Measurements from ENCODE around the gene NOC4L.
"Not testable (repeated sequence)": the region's sequence is repeated elsewhere in the genome, so short reads cannot be mapped to it uniquely, and the experiment has no call there.

Gene NOC4L

DNA sequence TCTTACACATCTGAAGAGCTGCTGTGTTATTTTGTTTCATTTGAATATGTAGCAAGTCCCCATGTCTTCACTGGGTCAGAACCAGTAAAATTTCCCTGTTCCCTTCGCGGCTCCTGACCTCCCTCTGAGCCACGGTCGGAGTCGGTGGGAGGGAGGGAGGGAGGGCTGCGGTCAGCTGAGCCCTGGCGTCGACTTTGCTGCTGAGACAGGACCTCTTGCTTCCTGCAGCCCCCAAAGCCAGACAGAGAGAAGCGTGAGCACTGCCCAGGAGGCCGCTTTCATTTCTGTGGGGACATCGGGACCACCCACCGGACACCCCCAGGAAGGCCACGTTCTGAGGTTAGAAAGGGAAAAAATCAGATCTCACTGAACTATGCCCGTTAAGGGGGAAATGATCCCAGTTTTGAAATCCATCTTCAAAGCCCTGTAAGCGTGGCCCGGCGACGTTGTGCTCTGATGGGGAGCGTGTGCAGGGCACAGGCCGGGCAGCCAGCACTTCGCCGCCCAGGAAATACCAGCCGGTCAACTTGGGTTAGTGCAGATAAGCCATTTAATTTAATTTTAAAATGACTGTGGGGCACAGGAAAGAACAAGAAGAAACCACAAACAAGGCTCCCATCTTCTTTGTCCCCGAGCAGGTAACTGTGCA, 42.1 kb downstream of the NOC4L start:
- DNase-seq = no peak

DNA sequence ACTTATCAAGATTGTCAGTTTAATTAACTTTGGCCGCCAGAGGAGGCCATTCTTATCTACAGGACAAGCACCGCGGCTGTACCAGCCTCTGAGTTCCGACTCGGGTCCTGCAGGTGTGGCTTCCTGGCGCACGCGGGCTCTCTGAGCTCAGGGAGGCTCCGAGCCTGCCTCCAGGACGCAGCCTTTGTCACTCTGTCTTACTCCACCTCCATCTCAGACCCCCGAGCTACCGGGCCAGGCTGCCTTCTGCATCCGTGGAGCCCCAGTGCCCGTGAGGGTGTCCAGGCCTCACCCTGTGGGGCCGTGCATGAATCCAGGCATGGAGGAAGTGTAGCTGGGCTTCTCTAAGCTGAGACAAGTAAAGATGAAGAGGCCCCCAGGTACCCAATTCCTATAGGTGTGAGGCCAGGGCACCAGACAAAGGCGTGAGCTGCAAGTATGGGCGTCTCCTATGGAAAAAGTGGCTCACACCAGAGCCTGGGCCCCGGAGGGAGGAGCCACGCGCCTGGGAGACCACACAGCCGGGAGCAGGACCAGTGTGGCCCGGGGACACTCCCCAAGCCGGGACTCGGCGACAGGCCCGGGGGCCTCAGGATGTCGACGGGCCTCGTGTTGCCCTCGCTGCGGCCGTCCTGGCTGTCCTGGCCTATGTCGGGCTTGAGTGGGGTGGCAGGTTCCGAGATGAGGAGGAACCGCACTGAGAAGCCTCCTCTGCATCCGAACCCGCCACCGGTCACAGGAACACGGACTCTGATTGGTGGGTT, 42.8 kb downstream of the NOC4L start:
- DNase-seq = no peak

DNA sequence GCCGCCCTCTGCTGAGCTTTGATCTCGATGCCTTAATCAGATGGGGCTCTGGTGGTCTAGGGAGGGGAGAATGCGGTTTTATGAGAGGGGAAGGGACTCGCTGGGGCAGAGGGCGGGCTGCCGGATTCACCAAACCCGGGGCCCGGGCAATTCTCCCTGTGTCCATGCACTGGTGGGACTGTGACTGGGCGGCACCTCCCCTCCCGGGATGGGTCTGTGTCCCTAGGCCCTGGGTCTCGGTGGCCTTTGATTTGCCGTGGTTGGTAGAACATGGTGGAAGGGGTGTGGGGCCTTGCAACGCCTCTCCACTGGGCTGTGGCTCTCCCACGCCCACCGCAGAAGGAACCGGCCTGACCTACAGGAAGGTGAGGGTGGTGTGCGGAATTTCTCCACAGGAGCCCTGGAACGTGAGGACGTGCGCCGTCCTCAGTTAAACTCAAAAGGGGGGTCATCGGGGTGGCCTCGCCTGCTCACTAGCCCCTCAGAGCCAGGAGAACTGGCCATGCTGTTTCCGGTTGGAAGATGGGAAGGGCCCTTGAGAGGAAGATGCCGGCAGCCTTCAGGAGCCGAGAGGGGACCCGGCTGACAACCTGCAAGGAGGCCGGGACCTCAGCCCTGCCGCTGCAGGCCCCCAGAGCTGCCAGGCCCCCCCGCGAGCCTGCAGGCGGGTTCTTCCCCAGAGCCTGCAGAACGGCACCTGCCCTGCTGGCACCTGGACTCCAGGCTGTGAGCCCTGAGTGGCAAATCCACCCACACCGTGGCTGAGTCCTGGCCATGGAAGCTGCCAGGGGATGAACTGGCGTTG, 43.6 kb downstream of the NOC4L start:
- DNase-seq = no peak

DNA sequence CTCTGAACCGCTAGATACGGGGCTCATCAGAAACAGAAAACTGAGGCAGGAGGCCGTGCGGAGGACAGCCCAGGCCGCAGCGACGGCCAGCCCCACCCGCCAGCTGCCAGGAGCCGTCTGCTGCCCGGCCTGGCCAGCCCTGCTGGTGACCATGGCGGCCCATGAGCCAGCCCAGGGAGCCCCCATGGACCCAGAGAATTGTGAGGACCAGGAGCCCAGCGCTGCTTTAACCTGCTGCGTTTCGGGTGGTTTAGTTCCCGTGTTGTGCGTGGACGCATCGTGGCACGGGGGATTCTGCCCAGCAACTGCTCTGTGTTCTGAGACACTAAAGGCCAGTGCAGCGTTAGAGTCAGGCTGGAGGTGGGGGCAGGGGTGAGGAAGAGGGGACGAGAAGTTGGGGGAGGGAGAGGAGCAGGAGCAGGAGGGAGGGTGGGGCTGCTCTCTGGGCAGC, 44.2 kb downstream of the NOC4L start:
- no peak for DNase-seq

DNA sequence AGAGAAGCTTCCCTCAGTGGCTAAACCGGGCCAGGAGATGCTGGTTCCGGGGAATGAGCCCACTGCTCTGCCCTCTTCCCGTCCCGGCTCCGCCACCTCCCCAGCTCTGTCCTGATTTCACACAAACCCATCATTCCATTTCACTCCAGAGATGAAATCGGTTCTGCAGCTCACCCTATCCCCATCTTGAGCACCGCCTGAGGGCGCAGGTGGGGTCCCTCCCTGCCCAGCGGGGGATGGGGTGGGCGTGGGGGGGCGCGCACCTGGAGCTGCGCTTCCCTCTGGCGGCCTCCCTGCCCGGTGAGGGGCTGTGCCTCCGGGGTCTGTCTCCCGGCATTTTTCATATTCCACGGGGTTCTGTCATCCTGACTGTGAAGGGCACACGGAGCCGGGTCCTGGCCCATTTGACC, 44.7 kb downstream of the NOC4L start:
- no peak for DNase-seq

DNA sequence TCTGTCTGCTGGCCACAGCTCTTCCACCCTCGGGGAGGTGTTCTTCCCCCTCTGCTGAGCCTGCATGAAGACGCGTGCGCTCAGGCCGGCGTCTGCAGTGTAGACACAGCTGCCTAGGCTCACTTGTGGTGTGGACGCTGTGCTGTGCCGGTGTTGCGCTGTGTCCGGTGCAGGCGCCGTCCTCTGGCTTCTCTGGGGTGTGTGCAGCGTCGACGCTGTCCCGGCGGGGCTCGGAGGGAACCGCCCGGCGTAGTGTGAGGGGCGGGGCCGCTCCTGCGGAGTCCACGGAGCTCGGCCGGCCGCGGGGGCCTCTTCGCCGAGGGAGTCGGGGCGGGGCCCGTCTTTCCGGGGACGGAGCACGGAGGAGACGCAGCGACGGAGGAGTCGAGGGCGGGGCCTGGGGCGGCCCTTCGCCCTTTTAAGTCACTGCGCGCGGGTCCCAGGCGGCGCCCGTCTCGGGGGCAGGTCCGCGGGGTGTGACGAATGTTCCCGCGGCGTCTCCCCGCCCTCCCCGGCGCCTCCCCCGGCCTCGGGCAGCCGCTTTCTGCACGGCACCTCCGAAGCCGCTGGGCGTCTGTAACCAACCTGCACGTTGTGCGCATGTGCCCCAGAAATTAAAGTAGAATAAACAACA, 45.2 kb downstream of the NOC4L start:
- peak; percentile 64 for DNase-seq

DNA sequence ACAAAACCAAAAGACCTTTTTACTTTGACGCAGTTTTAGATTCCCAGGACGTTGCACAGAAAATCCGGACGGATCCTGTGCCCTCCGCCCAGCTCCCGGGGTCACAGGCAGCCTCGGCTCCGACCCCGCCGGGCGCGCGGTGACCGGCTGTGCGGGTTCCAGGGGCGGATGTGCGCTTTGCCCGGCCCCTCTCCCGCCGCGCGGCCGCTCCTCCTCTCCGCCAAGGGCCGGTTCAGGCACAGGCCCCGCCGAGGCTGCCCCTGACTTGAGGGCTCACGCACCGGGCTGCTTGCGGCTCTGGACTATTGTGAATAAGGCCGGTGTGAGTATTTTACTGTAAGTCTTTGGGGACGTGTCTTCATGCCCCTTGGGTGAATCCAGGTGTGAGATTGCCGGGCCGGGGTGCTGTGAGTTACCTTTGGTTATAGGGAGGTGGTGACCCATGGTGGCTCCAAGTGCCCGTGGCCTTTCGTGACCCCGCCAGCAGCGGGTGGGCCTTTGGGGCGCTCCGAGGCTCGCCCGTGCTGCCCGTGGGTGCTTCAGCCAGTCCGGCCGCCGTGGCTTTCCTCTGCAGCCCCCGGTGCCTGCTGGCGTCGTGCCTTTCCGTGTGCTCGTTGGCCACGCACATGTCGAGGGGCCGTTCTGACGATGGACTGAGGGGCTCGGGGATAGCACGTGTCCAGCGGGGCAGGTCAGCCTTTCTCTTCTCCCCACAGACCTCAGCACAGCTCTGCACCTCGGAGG, 45.9 kb downstream of the NOC4L start:
- no peak for DNase-seq

DNA sequence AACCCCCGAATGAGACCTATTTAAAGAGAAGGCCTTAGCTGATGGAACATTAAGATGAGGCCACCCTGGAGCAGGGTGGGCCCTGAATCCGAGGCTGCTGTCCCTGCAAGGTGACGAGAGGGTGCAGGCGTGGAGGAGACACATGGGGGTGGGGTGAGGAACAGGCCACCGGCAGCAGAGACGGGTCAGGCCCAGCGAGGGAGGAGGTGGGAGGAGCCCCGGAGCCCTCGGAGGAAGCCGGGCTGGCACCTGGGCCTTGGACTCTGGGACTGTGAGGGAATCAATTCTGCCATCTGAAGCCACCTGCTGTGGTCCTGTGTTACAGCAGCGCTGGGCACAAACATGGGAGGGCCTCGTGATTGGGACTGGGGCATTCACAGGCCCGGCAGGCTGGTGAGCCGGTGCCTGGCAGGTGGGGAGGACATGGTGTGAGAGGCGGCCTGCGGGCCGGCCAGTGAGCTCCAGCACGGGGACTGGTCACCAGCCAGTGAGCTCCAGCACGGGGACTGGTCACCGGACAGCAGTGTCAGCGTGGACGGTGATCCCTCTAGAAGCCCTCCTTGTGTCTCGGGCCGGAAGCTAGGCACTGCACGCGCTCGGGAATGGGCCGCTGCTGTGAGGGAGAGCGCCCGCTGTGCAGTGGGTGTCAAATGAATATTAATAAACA, 46.7 kb downstream of the NOC4L start:
- DNase-seq = no peak

DNA sequence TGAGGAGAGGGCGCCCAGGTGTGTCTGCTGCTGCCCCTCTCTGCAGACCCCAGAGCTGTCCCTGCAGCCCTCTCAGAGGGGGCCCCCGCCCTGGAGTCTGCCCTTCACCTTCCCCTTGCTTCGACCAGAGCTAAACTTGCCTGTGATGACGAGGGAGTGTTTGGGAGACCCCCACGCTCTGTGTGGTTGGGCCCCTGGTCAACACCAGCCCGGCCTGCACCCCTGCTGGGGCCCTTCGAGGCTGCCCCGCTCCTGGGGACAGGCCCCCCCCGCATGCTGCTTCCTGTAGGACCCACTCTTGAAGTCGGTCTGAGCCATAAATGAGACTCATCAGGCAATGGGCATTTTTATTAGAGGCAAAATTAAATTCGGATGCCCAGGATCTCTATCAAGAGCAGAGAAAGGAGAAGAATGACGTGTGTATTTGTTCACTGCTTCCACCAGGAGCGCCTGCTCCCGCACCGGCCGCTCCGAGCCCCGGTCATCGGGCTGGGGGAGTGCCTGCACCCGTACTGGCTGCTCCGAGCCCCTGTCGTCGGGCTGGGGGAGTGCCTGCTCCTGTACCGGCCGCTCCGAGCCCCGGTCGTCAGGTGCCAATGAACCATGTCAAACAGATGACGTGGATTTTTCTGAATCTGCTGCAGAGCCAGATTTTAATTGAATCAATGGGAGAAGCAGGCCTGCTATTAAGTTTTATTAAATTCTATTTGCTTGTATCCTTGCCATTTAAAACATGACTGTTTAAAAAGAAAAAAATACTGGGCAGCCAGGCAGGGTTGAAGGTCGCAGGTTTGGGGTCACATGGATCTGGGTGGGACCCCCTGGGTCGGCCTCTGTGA, 47.7 kb downstream of the NOC4L start:
- no peak for DNase-seq

DNA sequence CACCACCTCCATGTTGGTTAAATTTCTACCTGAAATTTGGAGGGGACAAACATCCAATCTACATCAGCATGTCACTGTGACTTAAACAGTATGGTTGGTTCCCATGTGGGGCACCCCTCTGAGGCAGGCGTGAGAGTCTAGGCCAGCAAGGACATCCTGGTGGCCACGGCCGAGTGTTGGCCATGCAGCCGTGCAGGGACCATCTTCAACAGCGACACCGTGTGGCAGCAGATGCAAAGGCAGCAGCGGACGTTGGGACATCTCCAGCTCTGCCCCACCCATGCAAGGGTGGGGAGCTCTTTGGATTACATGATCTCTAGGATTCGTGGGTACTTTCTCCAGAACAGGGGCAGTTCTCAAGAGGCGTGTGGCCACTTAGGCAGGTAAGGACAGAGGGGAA, 49.8 kb downstream of the NOC4L start:
- no peak for DNase-seq

DNA sequence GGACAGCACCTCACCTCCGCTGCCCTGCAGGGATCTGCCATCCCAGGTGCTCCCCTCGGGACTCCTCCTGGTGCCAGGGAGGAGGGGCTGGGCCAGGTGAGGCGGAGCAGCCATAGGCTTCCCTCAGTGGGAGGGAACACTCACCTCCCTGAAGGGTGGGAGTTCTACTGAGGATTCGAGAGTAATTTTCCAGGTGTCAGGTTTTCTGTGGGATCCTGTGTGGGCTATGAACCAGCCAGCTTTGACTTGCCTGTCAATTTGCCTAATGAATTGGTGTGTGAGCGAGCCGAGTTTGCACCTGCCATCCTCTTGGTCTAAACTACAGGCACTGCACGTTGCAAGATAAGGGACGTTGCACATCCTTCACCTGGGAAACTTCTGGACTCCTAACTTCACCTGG, 50.3 kb downstream of the NOC4L start:
- no peak for DNase-seq

DNA sequence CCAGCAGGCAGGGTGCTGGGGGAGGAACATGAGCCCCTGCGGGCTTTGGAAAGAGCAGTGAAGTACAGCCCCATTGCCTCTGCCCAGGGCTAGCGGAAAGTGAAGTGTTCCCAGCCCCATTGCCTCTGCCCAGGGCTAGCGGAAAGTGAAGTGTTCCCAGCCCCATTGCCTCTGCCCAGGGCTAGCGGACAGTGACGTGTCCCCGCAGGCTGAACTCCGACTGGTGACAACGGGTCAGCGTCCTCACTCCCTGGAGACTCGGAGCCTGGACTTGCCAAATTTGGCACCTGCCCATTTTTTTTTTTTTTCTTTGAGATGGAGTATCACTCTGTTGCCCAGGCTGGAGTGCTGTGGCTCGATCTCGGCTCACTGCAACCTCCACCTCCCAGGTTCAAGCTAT, 51.0 kb downstream of the NOC4L start:
- not testable (repeated sequence) for DNase-seq

DNA sequence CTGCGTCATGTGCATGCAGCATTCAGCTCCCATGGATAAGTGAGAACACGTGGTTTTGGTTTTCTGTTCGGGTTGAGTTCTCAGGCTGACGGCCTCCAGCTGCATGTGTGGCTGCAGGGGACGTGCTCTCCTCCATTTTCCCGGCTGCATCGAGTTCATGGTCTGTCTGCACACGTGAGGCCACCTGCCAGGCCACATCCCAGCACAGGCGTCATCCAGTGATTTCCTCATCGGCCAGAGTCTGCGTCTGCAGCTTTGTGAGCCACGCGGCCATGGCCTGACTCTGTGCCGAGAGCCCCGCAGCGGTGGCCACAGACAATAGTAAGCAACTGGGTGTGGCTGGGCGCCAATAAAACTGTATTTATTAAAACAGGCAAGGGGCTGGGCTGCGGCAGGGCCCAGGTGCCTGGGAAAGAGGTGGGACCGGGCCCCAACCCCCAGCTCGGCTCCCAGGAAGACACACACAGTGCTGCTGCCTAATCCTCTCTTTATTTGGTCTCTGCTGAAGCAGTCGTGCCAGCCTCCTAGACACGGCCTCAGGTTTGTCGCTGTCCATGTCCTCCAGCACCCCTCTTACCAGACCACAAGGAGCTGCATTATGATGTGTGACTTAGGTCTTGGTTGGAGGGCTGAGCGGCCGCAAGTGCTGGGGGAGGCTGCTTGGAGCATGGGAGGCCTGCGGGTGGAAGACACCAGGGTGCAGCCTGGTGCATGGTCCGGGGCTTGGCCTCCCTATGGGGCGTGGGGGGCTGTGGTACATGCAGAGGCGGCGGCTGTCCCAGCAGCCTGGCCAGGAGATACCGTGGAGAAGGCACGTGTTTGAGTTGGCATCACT, 52.0 kb downstream of the NOC4L start:
- DNase-seq = no peak

DNA sequence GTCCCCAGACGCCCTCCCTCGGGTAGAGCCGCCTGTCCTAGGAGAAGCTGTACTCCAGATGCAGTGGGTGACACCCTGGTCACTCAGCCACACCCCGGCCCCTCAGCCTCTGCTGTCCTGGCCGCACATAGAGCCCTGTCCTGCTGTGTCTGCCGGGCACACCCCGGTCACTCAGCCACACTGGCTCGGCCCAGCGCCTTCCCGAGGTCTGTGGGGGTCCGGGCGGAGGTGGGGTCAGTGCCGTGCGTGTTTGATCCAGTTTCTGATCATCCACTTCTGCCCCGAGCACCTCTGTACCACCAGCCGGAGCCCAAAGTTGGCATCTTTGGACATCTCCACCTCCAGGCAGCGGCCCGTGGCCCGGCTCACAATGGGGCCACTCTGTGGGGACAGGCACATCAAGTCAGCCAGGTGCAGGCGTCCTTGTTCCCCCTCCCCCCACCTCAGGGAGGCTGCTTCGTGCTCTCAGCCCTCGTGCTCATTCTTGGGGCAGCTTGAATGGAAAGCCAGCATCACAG, 52.7 kb downstream of the NOC4L start:
- DNase-seq = no peak

DNA sequence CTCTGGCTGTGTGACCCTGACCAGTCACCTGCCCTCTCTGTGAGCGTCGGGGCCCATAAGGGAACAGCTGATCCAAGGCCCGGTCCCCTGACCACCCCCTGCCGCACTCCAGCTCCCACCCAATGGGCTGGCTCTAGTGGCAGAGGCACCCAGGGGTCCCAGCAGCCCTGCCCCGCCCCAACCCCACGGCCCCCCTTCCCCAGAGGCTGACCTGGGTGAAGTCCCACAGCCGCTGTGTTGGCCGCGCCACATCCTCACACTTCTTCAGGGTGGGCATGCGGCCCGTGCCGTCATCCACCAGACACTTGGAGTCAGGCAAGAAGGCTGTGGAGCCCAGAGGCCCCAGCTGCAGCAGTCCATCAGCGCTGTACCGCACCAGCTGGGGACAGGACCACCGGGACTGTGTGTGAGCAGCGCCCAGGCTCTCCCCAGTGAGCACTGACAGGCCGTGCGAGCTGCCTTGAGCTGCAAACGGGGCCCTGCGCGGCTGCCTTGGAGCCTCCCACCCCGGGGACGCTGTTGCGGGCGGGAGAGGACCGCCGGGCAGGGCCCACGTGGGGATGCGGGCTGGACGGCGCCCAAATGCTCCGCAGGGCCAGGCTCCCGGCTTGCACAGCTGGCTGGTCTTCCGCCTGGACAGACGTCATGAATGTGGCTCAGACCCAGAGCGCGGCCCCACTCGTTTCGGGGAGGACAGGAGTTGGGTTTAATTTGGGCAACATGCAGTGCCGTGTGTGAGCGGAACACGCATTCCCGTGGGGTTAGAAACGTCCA, 53.5 kb downstream of the NOC4L start:
- no peak for DNase-seq

DNA sequence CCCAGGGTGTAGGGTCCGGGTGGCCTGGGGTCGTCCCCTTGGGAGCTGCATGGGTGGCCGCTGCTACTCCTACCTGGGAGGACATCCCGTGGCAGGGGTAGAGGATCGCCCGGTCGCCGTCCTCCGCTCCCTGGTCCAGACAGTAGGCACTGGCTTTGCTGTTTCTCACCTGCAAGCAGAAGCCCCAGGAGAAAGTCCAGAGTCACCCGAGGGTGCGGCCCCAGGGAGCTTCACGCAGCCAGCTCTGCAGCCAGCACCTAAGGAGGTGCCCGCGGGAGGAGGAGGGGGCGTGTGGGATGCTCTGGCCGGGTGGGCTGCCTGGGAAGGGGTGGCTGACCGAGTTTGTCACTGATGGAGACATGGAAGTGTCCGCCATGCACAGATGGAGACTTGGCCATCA, 54.8 kb downstream of the NOC4L start:
- DNase-seq = no peak

DNA sequence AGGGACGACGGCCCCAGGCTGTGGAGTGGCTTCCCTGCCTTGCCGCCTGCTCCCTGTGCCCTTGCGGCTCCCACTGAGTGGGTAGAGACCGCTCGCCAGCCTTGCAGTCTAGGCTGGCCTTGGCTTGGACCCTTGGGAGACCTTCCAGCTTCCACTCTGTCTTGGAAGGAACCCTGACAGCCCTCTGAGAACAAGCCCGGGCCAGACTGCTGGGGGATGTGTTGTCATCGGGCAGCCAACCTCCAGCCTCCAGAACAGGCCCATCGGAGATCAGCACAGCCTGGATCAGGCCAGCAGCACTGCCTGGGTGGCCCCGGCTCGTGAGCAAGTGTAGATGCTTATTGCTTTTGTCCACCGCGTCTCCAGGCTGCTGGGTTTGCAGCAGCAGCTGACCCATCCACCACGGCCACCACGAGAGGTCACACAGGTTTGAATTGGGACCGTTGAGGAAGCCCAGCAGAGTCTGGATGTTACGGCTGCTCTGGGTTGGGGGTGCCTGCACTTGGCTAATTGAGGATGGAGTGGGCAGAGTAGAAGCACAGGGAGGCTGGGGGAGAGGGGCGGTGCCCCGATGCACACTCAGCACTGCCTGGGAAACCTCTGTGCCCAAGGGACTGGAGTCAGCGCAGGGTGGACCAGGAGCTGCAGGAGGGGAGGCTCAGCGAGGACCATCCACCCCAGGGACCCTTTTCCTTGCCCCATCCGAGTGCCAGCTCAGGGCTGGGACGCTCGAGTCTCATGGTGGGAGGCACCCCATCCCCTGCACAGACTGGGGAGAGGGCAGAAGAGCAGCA, 55.5 kb downstream of the NOC4L start:
- DNase-seq = no peak

DNA sequence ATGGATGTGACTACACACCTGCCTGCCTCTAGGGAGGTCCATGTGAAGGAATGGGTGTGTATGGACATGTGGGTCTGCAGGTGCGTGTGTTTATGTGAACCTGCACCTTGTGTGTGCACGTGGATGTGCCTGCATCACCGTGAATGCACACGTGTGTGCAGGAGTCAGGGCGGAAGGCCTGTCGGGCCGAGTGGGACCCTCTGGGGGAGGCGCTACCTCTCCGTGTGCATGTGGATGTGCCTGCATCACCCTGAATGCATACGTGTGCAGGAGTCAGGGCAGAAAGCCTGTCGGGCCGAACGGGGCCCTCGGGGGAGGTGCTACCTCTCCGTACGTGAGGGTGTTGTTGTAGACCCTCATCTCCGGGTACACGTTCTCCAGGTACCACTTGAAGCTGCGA, 56.5 kb downstream of the NOC4L start:
- no peak for DNase-seq

All from amniotic stem cell (primary cell).